GM12878 (cell line): ENCODE measurements around the gene NET1. TPM values are rescaled to one million over a fixed set of nuclear protein-coding genes. Genes with fewer than 3 reads are reported as not detected.

Source experiments
- ATAC-seq: fragments of 200-7000 bp; cut with Tn5 transposase; 3 replicates; pipeline ENCODE4 v1.9.1; 2020; ENCODE audit warnings: mild to moderate bottlenecking, moderate library complexity
- Bru-seq: library from RNA; stranded (reverse); fragments of 400-500 nt; gene quantifications from one replicate; lab custom pipeline; 2021; lab: Mats Ljungman, UMichigan
- BruChase-seq, 2 experiments: library from RNA; stranded (reverse); fragments of 400-500 nt; gene quantifications; one replicate each; lab custom pipeline; 2021; lab: Mats Ljungman, UMichigan
- BruUV-seq: library from RNA; stranded (reverse); fragments of 400-500 nt; replicated peaks from 2 replicates; lab custom pipeline; 2021; lab: Mats Ljungman, UMichigan
- CTCF ChIA-PET: fragments of 300-600 bp; sonication (Branson Sonifier 250); formaldehyde crosslinking; extraction: SDS; loops from one replicate; lab custom pipeline; 2021; ENCODE audit warnings: inconsistent platforms; lab: Yijun Ruan, JAX
- POLR2A ChIA-PET: fragments of 350-600 bp; formaldehyde crosslinking; extraction: SDS; loops from one replicate; lab custom pipeline; 2021; ENCODE audit warnings: inconsistent platforms; lab: Charles Lee
- RAD21 ChIA-PET: fragments of 300-600 bp; sonication (Branson Sonifier 250); formaldehyde crosslinking; loops from one replicate; lab custom pipeline; 2023; ENCODE audit warnings: antibody characterized with exemption; ENCODE audit not compliant: unreplicated experiment; lab: Charles Lee
- SMC1A ChIA-PET: fragments of 300-600 bp; sonication (Branson Sonifier 250); formaldehyde crosslinking; loops from one replicate; lab custom pipeline; 2023; ENCODE audit not compliant: unreplicated experiment, uncharacterized antibody; lab: Charles Lee
- DNase-seq: peaks from one replicate; pipeline ENCODE4 v3.0.0-alpha.2; 2011; ENCODE audit warnings: low read depth, low spot score
- FAIRE-seq: peaks from 3 replicates; lab custom pipeline; 2011; peaks lifted over from hg19 to GRCh38; lab: Jason Lieb, UNC
- H2AFZ ChIP-seq: 2 replicates; pipeline ENCODE4 v1.6.0; 2011; ENCODE audit warnings: low read depth, low read length, control low read depth; ENCODE audit not compliant: control insufficient read depth
- H3K27ac ChIP-seq: 2 replicates; pipeline ENCODE4 v1.5.1; 2011; ENCODE audit warnings: control low read depth; ENCODE audit not compliant: control insufficient read depth, insufficient read depth
- H3K27me3 ChIP-seq, 2 experiments: replicated peaks in 1 of 2; 2 replicates each; pipeline versions ENCODE4 v1.6.0 to v1.6.1; 2011; ENCODE audit warnings: low read length in 1 of 2; ENCODE audit not compliant: control insufficient read depth in 2 of 2, insufficient read depth in 2 of 2
- H3K36me3 ChIP-seq, 2 experiments: 2 replicates each; pipeline ENCODE4 v1.5.1; 2011; ENCODE audit warnings: low read length in 1 of 2; ENCODE audit not compliant: control insufficient read depth in 2 of 2, insufficient read depth in 2 of 2
- H3K4me1 ChIP-seq: 2 replicates; pipeline ENCODE4 v1.6.1; 2011; ENCODE audit warnings: mild to moderate bottlenecking, low read length, moderate library complexity, mixed read lengths; ENCODE audit not compliant: control insufficient read depth, insufficient read depth
- H3K4me2 ChIP-seq: 2 replicates; pipeline ENCODE4 v1.6.0; 2011; ENCODE audit warnings: control low read depth; ENCODE audit not compliant: control insufficient read depth, insufficient read depth
- H3K4me3 ChIP-seq: fragments of 200-600 bp; sonication (generic); 2 replicates; pipeline ENCODE4 v1.5.1; 2016
- H3K79me2 ChIP-seq: 2 replicates; pipeline ENCODE4 v1.6.0; 2011; ENCODE audit warnings: low read length; ENCODE audit not compliant: control insufficient read depth, insufficient read depth
- H3K9ac ChIP-seq: 2 replicates; pipeline ENCODE4 v1.8.0; 2011; ENCODE audit warnings: low read length, control low read depth, mixed read lengths; ENCODE audit not compliant: control insufficient read depth, insufficient read depth
- H3K9me3 ChIP-seq: replicated peaks from 3 replicates; pipeline ENCODE4 v1.5.1; 2011; ENCODE audit warnings: mild to moderate bottlenecking, low read length; ENCODE audit not compliant: control insufficient read depth, insufficient read depth
- H4K20me1 ChIP-seq: 2 replicates; pipeline ENCODE4 v1.6.0; 2011; ENCODE audit not compliant: control insufficient read depth, insufficient read depth
- BMI1 ChIP-seq: fragments of 450-650 bp; IDR thresholded peaks from 2 replicates; pipeline ENCODE4 v1.6.1; 2016; ENCODE audit warnings: mild to moderate bottlenecking, moderate library complexity, borderline replicate concordance
- CHD2 ChIP-seq: IDR thresholded peaks from 2 replicates; pipeline ENCODE4 v1.6.1; 2011; ENCODE audit warnings: low read depth, low read length, improper control_type of control experiment, borderline replicate concordance
- E2F4 ChIP-seq: IDR thresholded peaks from 2 replicates; pipeline ENCODE4 v1.6.1; 2012; ENCODE audit warnings: low read depth, low read length, improper control_type of control experiment
- KAT2A ChIP-seq: conservative IDR thresholded peaks from 2 replicates; pipeline ENCODE4 v1.6.1; 2011; ENCODE audit warnings: low read depth, low read length; ENCODE audit not compliant: control insufficient read depth
- KLF5 ChIP-seq: fragments of 450-650 bp; IDR thresholded peaks from 2 replicates; pipeline ENCODE4 v1.6.1; 2014; ENCODE audit warnings: mild to moderate bottlenecking; ENCODE audit not compliant: partially characterized antibody
- POLR2AphosphoS5 ChIP-seq: IDR thresholded peaks from 2 replicates; pipeline ENCODE4 v1.6.1; 2011; ENCODE audit warnings: mild to moderate bottlenecking, low read length, inconsistent platforms
- SP1 ChIP-seq: IDR thresholded peaks from one replicate; pipeline ENCODE4 v1.6.1; 2011; ENCODE audit warnings: low read depth, low read length
- STAT1 ChIP-seq: fragments of 450-650 bp; conservative IDR thresholded peaks from 2 replicates; pipeline ENCODE4 v1.6.1; 2014; ENCODE audit warnings: antibody characterized with exemption, mild to moderate bottlenecking
- WGBS: methylation state at CpG from one replicate; pipeline ENCODE4 v1.1.6; 2016; ENCODE audit warnings: low lambda C conversion rate; ENCODE audit not compliant: insufficient replicate concordance, insufficient coverage; ENCODE audit errors: missing lambda C conversion rate; 5-methylcytosine and 5-hydroxymethylcytosine counted together
- in situ Hi-C: fragments of 300-500 bp; cut with MboI; formaldehyde crosslinking; loops from 9 replicates; pipeline ENCODE4 v1.14.3; 2018; ENCODE audit warnings: mixed read lengths
- intact Hi-C: fragments of 100-400 bp; cut with micrococcal nuclease; formaldehyde crosslinking; loops from one replicate; pipeline ENCODE4 v1.14.2; 2022; ENCODE audit not compliant: unreplicated experiment
- long read RNA-seq, 2 experiments: library from polyadenylated mRNA; unstranded; transcript quantifications; one replicate each; pipeline ENCODE4 v2.0.0, GENCODE V29; 2019 to 2020
- polyA minus RNA-seq, 3 experiments: library from RNA; depleted of rRNA, polyadenylated mRNA; stranded (reverse); fragments of >200 nt; gene quantifications; 2 replicates each; pipeline ENCODE4 v1.2.3, GENCODE V29; 2011
- polyA plus RNA-seq, 11 experiments: library from polyadenylated mRNA; depleted of rRNA in 4 of 11; unstranded in 6 of 11; stranded (reverse) in 5 of 11; fragments of >200 nt; fragmentation: Nextera tagmentation in 4 of 11; fragmentation: Illumina TruSeq in 1 of 11; extraction: Ambion mirVana in 4 of 11; extraction: Trizol in 1 of 11; gene quantifications; 1 replicate in 1 of 11; 2 replicates in 10 of 11; pipeline versions ENCODE4 v1.2.1 to v1.2.3, GENCODE V29; 2011 to 2016; ENCODE audit warnings: inconsistent platforms in 2 of 11, missing spikeins in 2 of 11, low read depth in 1 of 11
- total RNA-seq, 4 experiments: library from RNA; depleted of rRNA in 3 of 4; stranded (reverse); fragments of >200 nt in 3 of 4; fragmentation: Illumina TruSeq in 1 of 4; extraction: Trizol in 1 of 4; gene quantifications; 2 replicates each; pipeline versions ENCODE4 v1.2.1 to v1.2.3, GENCODE V29; 2013 to 2021
- TF ChIP-seq, protein P1 (sequence below): IDR thresholded peaks from 2 replicates; pipeline ENCODE4 v1.6.1; 2012; ENCODE audit warnings: low read depth, low read length, improper control_type of control experiment
- TF ChIP-seq, protein P2 (sequence below): fragments of 450-650 bp; IDR thresholded peaks from 2 replicates; pipeline ENCODE4 v1.6.1; 2018; ENCODE audit warnings: mild to moderate bottlenecking, low read depth, moderate library complexity; ENCODE audit not compliant: partially characterized antibody

The NET1 gene, protein sequence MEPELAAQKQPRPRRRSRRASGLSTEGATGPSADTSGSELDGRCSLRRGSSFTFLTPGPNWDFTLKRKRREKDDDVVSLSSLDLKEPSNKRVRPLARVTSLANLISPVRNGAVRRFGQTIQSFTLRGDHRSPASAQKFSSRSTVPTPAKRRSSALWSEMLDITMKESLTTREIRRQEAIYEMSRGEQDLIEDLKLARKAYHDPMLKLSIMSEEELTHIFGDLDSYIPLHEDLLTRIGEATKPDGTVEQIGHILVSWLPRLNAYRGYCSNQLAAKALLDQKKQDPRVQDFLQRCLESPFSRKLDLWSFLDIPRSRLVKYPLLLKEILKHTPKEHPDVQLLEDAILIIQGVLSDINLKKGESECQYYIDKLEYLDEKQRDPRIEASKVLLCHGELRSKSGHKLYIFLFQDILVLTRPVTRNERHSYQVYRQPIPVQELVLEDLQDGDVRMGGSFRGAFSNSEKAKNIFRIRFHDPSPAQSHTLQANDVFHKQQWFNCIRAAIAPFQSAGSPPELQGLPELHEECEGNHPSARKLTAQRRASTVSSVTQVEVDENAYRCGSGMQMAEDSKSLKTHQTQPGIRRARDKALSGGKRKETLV
- total RNA-seq (2013; cell fraction: nucleolus; rRNA removed): 5.6 and 6.1 TPM in 2 replicates
- total RNA-seq (2014; rRNA removed) (17.8 and 22.2 TPM in 2 replicates), total RNA-seq (2014; rRNA removed; fragmentation: Illumina TruSeq; extraction: Trizol) (16.0 and 18.3 TPM in 2 replicates), total RNA-seq (2021) (17.3 and 18.4 TPM in 2 replicates), polyA plus RNA-seq (2011; rRNA removed) (18.5 and 22.2 TPM in 2 replicates), polyA plus RNA-seq (2014; fragmentation: Illumina TruSeq; extraction: Trizol) (21.2 and 23.9 TPM in 2 replicates), polyA plus RNA-seq (2014; fragmentation: Nextera tagmentation; extraction: Ambion mirVana) (1 to 10 TPM; 6.5 to 8.9 TPM), polyA plus RNA-seq (2014; rRNA removed) (14.1 TPM in 2 replicates), polyA plus RNA-seq (2016; fragmentation: Nextera tagmentation; extraction: Ambion mirVana) (10 to 100 TPM; 21.9 to 22.7 TPM), polyA minus RNA-seq (2011; rRNA and poly(A)+ RNA removed) (23.5 and 24.7 TPM in 2 replicates), Bru-seq, nascent RNA (percentile 70 among the genes with signal in this experiment), BruChase-seq, experiment 1, labeled RNA remaining after a 6-hour chase (percentile 62 among the genes with signal in this experiment), BruChase-seq, experiment 2, labeled RNA remaining after a 2-hour chase (percentile 69 among the genes with signal in this experiment)
- polyA plus RNA-seq (2011; ENCODE audit: low read depth): 8.2 TPM
- polyA plus RNA-seq (2011; cell fraction: cytosol; rRNA removed): 14.3 and 14.4 TPM in 2 replicates
- 10.2 and 10.4 TPM in 2 replicates for polyA plus RNA-seq (2011; cell fraction: nucleus; rRNA removed)
- 9.8 and 10.4 TPM in 2 replicates for polyA plus RNA-seq (2012)
- 11.5 and 19.4 TPM in 2 replicates for polyA minus RNA-seq (2011; cell fraction: cytosol; rRNA and poly(A)+ RNA removed)
- 7.7 and 13.4 TPM in 2 replicates for polyA minus RNA-seq (2011; cell fraction: nucleus; rRNA and poly(A)+ RNA removed)
- long read RNA-seq, experiment 1, transcript NET1-201 (12 exons, 3,402 nt): major isoform, 8 of 13 reads
- long read RNA-seq, experiment 1, partial matches to known transcripts: 2 of 13 reads
- long read RNA-seq, experiment 1, other reads (novel, unspliced or antisense): 3 of 13 reads
- long read RNA-seq, experiment 2, partial matches to known transcripts: 18 of 21 reads
- long read RNA-seq, experiment 2, other reads (novel, unspliced or antisense): 2 of 21 reads

- Histone ChIP-seq H3K27me3 (peaks cover 0 to 4% of the 10 kb centered on the region in 2 experiments; a peak in 1 of 4 replicates), H3K4me3 (peak within 1 kb of the TSS; percentile 80), H2AFZ (peak within 1 kb of the TSS; percentile 97), H3K27ac (peak within 1 kb of the TSS; percentile 61), H4K20me1 (no peaks in the 10 kb centered on the region), H3K36me3 (no peaks in the 10 kb centered on the region), H3K9me3 (peaks cover 3% of the 10 kb centered on the region; the same call in 1 of the 3 replicates), H3K4me2 (peak within 1 kb of the TSS; percentile 93), H3K79me2 (peaks cover 16% of the 10 kb centered on the region), H3K9ac (peak within 1 kb of the TSS; percentile 59), H3K4me1 (no peaks in the 10 kb centered on the region)
- in situ Hi-C loops: no loop called here
- BruUV-seq: no TSS peak
- FAIRE-seq (peak; percentile 18), DNase-seq (peak; percentile 44), ATAC-seq (peak; percentile 98)
- 2% methylated on average over 38 of the region's 48 CpGs for WGBS
- POLR2A ChIA-PET: interaction anchor here (0.6 kb wide), 1 partner anchor 393 kb away, joined by 3 read pairs; no protein-coding TSS in a partner anchor
- intact Hi-C loops: no loop called here
- SMC1A ChIA-PET: interaction anchor here (1.4 kb wide), 1 partner anchor 22 kb away, joined by 4 read pairs; no protein-coding TSS in a partner anchor
- RAD21 ChIA-PET: interaction anchor here (0.6 to 1.4 kb wide), 3 partner anchors 31 to 475 kb away, joined by 3 read pairs; no protein-coding TSS in a partner anchor
- CTCF ChIA-PET: interaction anchor here (0.9 to 1.5 kb wide), 2 partner anchors 20 to 211 kb away, joined by 4 to 6 read pairs; no protein-coding TSS in a partner anchor
- TF ChIP-seq SP1 (peak; percentile 88), CHD2 (peak; percentile 64; the same call in 1 of the 2 replicates), STAT1 (no peak), POLR2AphosphoS5 (0 out of 2 replicates have a peak, but pooled peaks have one; percentile 29), KLF5 (no peak), E2F4 (peak; percentile 91), BMI1 (peak; percentile 79), KAT2A (no peak)
- TF ChIP-seq, protein P1, sequence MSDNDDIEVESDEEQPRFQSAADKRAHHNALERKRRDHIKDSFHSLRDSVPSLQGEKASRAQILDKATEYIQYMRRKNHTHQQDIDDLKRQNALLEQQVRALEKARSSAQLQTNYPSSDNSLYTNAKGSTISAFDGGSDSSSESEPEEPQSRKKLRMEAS: 0 out of 2 replicates have a peak, but pooled peaks have one; percentile 38
- TF ChIP-seq, protein P2, sequence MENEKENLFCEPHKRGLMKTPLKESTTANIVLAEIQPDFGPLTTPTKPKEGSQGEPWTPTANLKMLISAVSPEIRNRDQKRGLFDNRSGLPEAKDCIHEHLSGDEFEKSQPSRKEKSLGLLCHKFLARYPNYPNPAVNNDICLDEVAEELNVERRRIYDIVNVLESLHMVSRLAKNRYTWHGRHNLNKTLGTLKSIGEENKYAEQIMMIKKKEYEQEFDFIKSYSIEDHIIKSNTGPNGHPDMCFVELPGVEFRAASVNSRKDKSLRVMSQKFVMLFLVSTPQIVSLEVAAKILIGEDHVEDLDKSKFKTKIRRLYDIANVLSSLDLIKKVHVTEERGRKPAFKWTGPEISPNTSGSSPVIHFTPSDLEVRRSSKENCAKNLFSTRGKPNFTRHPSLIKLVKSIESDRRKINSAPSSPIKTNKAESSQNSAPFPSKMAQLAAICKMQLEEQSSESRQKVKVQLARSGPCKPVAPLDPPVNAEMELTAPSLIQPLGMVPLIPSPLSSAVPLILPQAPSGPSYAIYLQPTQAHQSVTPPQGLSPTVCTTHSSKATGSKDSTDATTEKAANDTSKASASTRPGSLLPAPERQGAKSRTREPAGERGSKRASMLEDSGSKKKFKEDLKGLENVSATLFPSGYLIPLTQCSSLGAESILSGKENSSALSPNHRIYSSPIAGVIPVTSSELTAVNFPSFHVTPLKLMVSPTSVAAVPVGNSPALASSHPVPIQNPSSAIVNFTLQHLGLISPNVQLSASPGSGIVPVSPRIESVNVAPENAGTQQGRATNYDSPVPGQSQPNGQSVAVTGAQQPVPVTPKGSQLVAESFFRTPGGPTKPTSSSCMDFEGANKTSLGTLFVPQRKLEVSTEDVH: no peak
These were observed at the start of gene NET1 for GRCh38 chr10:5412277-5412941. Gene NET1, plus strand, starts transcription at chr10:5412557. Its CDS starts 136 bp downstream, at chr10:5412693.
